Superior temporal gyrus (tissue), 1 donor: ENCODE measurements around the gene FBXW8.

Experiments used
- DNase-seq: peaks from one replicate; pipeline ENCODE4 v3.0.0-alpha.2; 2016; ENCODE audit errors: extremely low spot score

FBXW8 gene

GRCh38 chr12:116990971-116991966, 80.5 kb downstream of the FBXW8 start:
- no peak for DNase-seq

- peak; percentile 53 for DNase-seq
These were observed 85.3 kb downstream of the FBXW8 start for GRCh38 chr12:116996093-116996492.

- no peak for DNase-seq
These were observed 85.9 kb downstream of the FBXW8 start for GRCh38 chr12:116996621-116997020.

GRCh38 chr12:116999066-116999465, 88.3 kb downstream of the FBXW8 start:
- no peak for DNase-seq

- no peak for DNase-seq
These were observed 89.6 kb downstream of the FBXW8 start for GRCh38 chr12:117000316-117000715.

DNA sequence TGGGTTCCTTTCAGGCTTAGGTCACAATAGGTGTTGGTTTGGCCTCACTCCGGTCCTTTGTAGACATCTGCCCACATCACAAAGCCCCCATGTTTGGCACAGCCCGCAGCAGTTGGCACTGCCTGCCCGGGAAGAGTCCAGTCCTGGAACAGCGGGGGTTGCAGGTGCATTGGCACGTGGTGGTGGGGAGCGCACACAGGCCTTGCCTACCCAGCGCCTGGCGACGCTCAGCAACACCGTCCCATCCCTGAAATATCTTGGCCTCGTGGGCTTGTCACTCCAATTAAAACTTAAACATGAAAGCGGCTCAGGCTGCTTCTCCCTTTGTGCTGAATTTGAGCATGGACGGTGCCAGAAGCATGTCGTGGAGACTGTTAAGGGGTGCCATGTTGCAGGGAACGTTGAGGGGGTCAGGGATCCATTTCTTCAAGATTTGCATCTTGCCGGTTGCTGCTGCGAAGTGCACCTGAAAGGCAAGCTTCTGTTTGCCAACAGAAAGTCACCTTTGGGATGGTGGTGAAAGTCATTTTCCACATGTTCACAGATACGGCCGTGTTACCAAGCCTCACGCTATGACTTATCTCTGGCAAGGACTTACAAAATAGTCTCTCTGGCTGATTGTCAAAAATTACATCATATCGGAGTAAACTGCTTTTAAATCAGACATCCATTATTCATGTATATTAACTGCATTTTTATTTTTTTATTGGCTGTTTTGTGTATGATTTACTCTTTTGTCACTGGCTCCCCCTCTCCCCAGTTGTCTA, 91.5 kb downstream of the FBXW8 start:
- DNase-seq, result no peak

DNA sequence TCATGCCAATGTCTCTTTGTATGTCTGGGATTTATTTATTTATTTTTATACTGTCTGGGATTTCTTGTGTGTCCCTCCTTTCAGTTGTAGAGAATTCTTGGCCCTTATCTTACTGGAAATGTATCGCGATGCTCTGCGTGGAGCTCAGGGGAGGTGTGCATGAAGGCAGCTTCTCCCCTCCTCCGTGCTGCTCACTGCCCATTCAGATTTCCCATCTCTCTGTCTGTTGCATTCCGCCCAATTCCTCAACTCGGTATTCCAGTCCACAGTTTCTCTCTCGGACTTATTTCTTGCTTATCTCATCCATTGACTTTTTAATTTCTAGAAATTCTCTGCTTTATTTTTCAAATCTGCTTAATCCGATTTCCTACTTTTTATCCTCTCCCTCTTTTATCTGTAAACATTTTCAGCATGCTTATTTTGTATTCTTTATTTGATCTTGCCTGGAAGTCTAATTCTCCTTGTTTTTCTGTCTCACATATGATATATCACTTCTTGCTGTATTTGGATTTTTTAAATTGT, 93.2 kb downstream of the FBXW8 start:
- no peak for DNase-seq

DNA sequence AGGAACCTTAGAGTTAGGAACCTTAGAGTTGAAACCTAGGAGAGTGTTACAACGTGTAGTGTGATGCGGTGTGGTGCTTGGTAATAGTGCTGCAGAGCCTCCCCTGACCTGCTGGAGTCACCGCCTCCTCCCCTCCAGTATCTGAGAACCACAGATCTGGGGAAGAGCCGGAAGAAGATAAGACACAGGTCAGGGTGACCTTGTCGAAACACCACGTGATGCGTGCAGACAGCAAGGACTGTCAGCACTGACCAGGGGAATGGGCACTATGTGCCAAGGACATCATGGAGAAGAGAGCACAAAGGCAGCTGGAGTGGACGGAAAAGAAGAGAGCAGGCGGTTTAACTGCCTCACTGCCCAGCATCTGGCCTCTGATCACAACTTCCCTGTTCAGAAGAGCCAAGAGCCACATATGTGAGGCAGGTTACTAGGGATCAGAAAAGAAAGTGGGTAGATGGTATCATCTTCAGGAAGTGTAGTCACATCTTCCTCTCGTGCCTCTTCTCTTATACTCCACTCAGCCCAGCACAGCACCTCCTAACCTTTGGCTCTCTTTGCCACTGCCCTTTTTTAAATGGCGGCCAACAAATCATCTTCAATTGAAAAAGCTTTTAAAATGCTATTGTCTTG, 94.8 kb downstream of the FBXW8 start:
- DNase-seq, result no peak

- no peak for DNase-seq
These were observed 95.6 kb downstream of the FBXW8 start for GRCh38 chr12:117006333-117006732.

GRCh38 chr12:117007577-117007976, 96.8 kb downstream of the FBXW8 start:
- no peak for DNase-seq

GRCh38 chr12:117009759-117010158, 99.0 kb downstream of the FBXW8 start:
- no peak for DNase-seq

DNA sequence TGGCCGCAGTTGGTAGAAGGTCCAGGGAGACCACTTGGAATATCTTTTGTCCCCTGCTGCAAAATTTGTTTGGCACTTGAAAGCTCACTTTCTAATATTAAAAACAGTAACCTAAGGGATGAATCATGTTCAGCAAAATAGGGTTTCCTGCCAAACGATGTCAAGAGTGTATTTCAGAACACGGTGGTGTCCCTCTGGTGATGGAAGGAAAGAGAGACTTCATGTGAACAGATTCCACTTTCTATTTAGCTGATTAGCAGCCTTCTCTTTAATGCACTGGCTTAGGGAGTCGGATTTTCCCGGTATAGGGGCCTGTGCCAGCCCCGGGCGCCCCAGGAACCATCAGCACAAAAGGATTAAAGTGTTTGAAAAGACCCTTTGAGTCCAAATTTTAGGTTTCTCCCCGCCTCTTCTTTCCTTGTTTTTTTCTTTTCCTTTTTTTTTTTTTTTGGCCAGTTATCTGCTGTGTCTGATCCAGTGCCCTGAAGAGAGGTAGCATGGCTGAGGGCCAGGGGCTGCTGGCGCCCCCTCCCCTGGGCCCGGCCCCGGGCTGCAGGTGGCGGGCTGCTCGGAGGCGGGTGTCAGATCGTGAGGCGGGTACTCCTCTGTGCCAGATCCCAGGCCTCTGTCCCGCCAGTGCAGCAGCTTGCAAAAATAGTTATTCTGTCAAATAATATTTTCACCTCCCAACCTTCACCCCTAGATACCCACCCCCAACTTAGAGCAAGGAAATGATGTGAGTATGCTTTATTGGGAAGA, 100.1 kb downstream of the FBXW8 start:
- DNase-seq, result no peak

DNA sequence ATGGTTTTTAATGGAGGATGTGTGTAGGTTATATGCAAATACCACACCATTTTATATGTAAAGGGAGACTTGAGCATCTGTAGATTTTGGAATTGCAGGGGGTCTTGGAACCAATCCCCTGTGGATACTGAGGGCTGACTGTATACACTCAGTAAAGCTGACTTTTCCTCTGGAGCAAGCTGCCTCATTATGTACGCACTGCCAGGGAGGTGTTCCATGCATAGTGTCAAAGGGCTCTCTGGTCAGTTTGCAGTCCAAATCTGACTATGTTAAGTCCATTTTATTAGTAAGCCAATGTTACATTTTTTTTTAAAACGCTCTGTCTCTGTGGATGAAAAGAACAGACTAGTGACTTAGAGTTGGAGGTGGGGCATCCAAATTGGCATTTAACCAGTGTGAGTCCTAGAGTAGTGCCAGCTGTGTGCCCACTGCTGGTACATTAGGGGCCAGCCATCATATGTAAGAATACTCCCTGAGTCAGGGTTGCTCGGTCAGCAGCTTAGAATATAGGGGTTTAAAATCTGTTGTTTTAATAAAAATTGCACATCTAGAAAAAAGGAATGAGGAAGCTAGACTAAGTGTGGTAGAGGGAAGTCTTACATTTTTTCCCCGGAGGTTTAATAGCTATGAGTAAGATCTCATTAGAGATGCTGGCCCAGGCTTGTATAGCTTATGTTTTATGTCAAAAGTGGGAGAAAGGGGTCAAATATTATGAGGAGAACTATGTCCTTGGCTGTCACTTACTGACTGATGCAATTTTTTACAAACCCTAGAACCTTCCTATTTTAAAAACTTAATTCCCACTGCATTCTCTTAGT, 101.4 kb downstream of the FBXW8 start:
- no peak for DNase-seq

DNA sequence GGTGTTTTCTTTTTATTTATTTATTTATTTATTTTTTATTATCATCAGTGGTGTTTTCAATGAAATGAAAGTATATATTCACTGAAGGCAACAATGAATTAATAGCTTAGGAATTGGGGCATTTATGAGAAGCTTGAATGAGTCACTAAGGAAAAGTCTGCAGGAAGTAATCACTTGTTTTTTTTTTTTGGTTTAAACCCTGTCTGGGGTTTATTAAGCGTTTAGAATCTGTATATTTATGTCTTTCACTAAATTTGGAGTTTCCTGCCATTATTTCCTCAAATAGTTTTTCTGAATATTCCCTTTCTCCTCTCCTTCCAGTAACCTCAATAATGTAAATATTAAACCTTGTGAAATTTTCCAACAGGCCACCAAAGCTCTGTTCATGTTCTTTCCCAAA, 103.0 kb downstream of the FBXW8 start:
- DNase-seq, result no peak

GRCh38 chr12:117014342-117014887, 103.7 kb downstream of the FBXW8 start:
- no peak for DNase-seq

GRCh38 chr12:117015811-117016210, 105.1 kb downstream of the FBXW8 start:
- DNase-seq, result no peak

DNA sequence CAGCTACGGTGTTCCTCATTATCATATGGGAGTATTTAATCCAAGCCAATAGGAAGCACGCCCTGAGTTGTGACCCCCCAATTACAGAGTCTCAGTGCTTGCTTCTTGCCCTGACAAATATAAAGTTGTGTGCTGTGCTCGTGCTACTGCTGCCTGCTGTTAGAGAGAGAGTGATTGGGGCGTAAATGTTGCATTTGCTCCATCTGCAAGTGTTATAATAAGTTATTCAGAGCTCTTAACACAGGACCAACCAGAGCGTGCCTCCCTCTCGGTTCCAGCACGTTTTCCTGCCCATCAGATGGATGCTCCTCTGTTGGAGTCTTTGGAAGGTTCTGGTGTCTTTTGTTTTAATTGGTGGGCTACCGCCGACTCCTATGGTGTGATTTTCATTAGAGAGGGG, 107.1 kb downstream of the FBXW8 start:
- no peak for DNase-seq

DNA sequence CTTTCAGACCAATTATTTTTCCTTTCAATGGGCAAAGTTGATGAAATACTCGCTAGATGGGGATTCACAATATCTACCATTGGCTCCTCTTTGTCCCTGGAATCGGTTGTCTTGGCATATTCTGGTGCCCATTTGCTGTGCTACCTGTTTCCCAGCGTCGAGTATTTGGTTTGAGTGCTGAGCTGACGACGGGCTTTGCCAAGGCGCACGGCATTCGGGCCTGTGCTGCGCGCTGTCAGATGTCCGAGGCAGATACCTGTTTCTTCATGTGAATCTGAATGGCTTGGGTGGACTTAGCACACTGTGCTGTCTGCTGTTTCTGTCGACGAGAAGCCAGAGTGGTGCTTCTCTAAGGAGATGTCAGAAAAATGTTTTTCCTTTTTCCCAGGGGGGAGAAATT, 107.5 kb downstream of the FBXW8 start:
- DNase-seq, result no peak

DNA sequence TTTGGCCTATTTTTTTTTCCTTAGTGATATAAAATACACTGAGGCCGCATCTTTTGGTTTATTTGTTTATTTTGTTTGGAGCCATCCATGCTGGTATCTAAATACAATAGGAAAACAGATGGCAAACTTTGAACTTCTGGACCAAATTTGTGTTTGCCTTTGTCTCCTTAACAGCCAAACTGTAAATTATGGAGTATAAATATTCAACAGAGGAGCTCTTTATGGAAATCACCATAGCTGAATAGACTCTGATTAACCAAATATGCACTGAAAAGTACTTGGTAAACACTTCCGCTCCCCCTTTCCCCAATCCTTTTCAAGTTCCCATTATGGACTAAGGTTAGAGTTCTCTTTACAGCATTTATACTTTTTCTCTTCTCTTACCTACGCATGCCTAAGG, 107.9 kb downstream of the FBXW8 start:
- DNase-seq, result no peak

DNA sequence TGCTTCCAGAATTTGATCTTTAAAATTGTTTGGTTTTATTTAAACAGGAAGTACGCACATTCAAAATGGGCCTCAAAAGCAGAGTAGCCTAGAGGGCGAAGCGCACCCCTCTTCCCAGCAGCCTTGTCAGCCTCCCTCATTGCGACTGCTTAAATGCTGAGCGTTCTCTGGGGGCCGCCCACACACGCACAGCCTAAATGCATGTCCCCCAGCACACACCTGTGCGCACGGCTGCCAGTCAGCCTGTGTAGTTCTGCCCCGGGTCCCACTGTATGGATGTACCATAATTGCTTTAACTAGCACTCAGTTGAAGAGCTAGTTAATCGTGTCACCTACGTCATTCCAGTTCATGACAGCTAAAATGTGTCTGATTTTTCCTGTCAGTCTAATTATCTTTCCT, 109.1 kb downstream of the FBXW8 start:
- DNase-seq, result no peak
